Brain microvascular endothelial cell (primary cell): Measurements from ENCODE around the gene SESTD1.

Source experiments
- DNase-seq: peaks from one replicate; pipeline ENCODE4 v3.0.0-alpha.2; 2020
- H3K27ac ChIP-seq: fragments of 250-450 bp; sonication (Bioruptor Pico); 2 replicates; pipeline ENCODE4 v1.5.1; 2020; ENCODE audit warnings: mild to moderate bottlenecking, moderate library complexity
- H3K27me3 ChIP-seq: fragments of 250-450 bp; sonication (Bioruptor Pico); replicated peaks from 2 replicates; pipeline ENCODE4 v1.5.1; 2020; ENCODE audit warnings: mild to moderate bottlenecking
- H3K36me3 ChIP-seq: fragments of 250-450 bp; sonication (Bioruptor Pico); replicated peaks from 2 replicates; pipeline ENCODE4 v1.5.1; 2020; ENCODE audit warnings: mild to moderate bottlenecking
- H3K4me3 ChIP-seq: 2 replicates; pipeline ENCODE4 v1.5.1; 2011; ENCODE audit warnings: low read depth, mild to moderate bottlenecking, control low read depth, low read length, moderate library complexity
- CTCF ChIP-seq: IDR thresholded peaks from 2 replicates; pipeline ENCODE4 v1.5.1; 2011; ENCODE audit warnings: low read depth, mild to moderate bottlenecking, moderate library complexity, low read length, control low read depth, inconsistent platforms; ENCODE audit errors: missing control alignments
- in situ Hi-C: cut with HindIII; loops from 2 replicates; pipeline ENCODE4 v1.10.0; 2017; ENCODE audit warnings: low sequenced_read_pairs, low pct_ligation_motif_present

SESTD1 gene

DNA sequence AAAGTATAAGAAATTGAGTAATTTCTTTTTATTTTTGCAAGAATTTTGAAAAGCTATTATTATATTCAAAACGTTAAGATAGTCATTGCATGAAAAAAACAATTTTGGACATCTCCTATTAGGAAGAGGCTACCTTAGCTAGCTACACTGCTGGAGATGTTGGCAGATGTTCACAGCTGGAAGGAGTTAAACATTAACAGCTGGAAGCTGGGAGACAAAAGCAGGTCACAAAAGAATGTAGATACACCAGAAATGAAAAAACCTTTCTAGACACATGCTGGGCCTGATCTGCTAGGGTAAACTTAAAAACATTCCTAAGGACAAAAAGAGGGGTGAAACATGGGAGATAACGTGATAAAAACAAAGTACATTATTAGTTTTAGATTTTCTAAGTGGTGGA is 84.4 kb downstream of the SESTD1 start:
- Histone ChIP-seq H3K4me3 (no peak overlapping the region), H3K36me3 (peaks cover 3% of the 10 kb centered on the region), H3K27me3 (no peaks in the 10 kb centered on the region), H3K27ac (no peak overlapping the region)
- TF ChIP-seq CTCF: no peak
- in situ Hi-C loops: no loop called here
- no peak for DNase-seq

DNA sequence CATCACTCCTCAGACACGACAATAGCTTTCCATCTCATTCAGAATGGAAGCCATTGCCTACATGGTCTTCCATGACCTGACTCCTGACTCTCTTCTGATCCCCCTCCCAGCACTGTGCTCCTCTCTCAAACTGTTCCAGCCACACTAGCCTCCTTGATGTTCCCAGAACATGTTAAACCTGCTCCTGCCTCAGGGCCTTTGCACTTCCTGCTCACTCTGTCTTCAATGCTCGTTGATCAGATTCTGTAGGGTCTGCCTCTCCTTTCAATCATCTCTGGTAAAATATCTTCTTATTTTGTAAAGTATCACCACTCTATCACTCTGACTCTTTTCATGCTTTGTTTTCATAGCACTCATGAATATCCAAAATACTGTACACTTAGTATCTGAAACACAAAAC is 84.9 kb downstream of the SESTD1 start:
- Histone ChIP-seq H3K27ac (no peak overlapping the region), H3K36me3 (peaks cover 3% of the 10 kb centered on the region), H3K4me3 (no peak overlapping the region), H3K27me3 (no peaks in the 10 kb centered on the region)
- TF ChIP-seq CTCF: no peak
- DNase-seq: no peak
- in situ Hi-C loops: no loop called here

- DNase-seq: no peak
- TF ChIP-seq CTCF: no peak
- peaks cover 3% of the 10 kb centered on the region for H3K36me3 ChIP-seq
- no peak overlapping the region for H3K4me3 ChIP-seq
- in situ Hi-C loops: no loop called here
- H3K27me3 ChIP-seq: no peaks in the 10 kb centered on the region
- no peak overlapping the region for H3K27ac ChIP-seq
Observed at GRCh38 chr2:179177694-179178093, 86.9 kb downstream of the SESTD1 start.

GRCh38 chr2:179174240-179174639 is 90.4 kb downstream of the SESTD1 start:
- in situ Hi-C loops: no loop called here
- no peak overlapping the region for H3K4me3 ChIP-seq
- no peaks in the 10 kb centered on the region for H3K27me3 ChIP-seq
- H3K27ac ChIP-seq: no peak overlapping the region
- peaks cover 3% of the 10 kb centered on the region for H3K36me3 ChIP-seq
- DNase-seq: no peak
- no peak for TF ChIP-seq CTCF

- TF ChIP-seq CTCF: no peak
- in situ Hi-C loops: no loop called here
Observed at GRCh38 chr2:179172894-179173293, 91.7 kb downstream of the SESTD1 start.

DNA sequence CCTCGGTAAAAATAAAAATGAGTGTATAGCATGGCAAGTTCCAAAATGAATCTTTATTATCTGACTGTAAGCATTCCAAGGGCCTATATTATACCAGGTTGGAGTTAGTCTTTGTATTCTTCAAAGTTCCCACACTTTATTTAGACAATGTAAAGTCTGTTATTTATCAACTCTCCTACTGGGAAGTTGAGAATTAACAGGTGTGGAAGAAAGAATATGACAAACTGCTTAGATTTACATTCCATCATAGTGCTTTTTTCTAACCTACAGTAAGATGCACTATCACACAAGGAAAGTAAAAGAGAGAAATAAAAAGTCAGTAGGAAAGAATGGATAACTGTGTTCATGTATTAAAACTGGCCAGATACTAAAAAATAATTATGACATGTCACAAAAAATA is 93.3 kb downstream of the SESTD1 start:
- Histone ChIP-seq H3K27me3 (no peaks in the 10 kb centered on the region), H3K36me3 (peaks cover 3% of the 10 kb centered on the region), H3K27ac (no peak overlapping the region), H3K4me3 (no peak overlapping the region)
- in situ Hi-C loops: no loop called here
- no peak for TF ChIP-seq CTCF
- DNase-seq: no peak

More at GRCh38 chr2:179172894-179173293, 91.7 kb downstream of the SESTD1 start:
- DNase-seq: no peak
- Histone ChIP-seq H3K27me3 (no peaks in the 10 kb centered on the region), H3K4me3 (no peak overlapping the region), H3K36me3 (peaks cover 3% of the 10 kb centered on the region), H3K27ac (no peak overlapping the region)
